ENCODE data around the gene UGT2A3.
"Not testable (repeated sequence)": the region's sequence is repeated elsewhere in the genome, so short reads cannot be mapped to it uniquely, and the experiment has no call there.

Gene UGT2A3

GRCh38 chr4:68951078-68951805 is at the start of gene UGT2A3:
UGT2A3 (minus strand) TSS chr4:68951804; CDS start chr4:68951760, 44 bp downstream.
- no peak for DNase-seq

DNA sequence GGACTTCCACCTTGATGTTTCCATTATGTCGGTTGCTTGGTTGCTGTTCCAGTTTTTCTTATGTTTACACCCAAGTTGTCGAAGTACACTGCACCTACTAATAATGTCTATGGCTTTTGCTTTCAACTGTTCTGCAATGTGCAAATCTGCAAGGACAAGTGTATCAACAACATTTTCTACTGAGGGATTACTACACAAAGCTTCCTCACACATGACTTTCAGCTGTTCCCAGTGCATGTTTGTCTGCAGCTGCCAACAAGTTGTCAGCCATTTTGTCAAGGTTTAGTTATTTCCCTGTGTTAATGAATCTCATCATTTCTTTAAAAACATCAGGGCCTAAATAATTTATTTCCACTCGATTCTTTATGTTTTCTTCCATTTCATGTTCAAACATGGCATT is 45.4 kb upstream of the UGT2A3 start:
- no peak for DNase-seq

- no peak for DNase-seq
These were observed 43.7 kb upstream of the UGT2A3 start for GRCh38 chr4:68995292-68995691.

DNA sequence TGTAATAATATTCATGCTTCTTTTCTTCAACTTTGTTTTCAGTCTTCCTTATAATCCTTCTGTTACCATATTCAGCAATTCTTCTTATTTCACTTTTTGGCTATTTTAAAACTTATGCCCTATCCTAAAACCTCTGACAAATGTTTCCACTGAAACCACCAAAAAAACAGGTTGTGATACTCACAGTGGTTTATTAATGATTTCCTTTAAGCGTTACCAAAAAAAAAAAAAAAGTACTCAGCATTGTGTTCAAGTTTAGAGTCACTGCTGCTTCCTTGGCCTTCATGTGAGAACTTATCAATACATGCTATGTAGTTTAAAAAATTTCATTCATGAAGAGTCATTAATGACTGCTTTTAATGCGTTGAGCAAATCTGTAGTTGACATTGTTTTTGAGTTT is 35.4 kb upstream of the UGT2A3 start:
- DNase-seq = no peak

GRCh38 chr4:68985442-68985841 is 33.8 kb upstream of the UGT2A3 start:
- DNase-seq = no peak

DNA sequence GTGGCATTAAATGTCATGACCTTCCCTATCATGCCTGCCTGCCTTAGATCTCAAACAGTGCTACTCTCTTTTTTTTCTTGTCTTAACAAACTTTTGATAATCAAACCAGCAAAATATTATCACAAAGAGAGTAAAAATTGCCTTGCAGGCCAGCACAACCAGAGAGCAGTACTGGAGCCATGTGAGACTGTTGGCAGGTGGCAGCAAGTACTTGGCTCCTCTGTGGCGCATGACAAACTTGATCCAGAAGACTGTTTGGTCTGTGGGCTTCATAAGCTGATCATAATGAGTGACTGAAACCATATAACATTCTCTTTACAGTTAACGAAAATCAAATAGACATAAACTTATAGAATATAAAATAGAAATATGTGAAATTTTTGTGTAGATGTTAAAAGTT is 33.3 kb upstream of the UGT2A3 start:
- no peak for DNase-seq

DNA sequence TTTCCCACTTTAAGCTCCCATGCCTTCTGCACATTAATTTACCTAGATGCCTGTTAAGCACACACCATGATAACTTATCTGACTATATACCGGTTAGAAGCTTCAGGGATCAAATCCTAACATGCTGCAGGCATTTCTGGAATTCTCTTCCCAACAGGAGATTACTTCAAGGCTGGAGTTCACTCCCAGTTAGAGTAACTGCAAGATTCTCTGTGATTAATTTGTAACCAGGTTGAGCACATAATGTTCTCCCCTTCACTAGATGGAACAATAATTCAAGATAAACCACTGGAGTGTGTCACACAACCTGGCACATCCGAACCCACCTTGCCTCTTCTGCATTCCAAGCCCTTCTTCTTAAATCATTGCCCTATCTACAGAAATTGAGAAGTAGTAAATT is 11.8 kb upstream of the UGT2A3 start:
- DNase-seq = no peak

GRCh38 chr4:68962868-68963267 is 11.3 kb upstream of the UGT2A3 start:
- DNase-seq = no peak

DNA sequence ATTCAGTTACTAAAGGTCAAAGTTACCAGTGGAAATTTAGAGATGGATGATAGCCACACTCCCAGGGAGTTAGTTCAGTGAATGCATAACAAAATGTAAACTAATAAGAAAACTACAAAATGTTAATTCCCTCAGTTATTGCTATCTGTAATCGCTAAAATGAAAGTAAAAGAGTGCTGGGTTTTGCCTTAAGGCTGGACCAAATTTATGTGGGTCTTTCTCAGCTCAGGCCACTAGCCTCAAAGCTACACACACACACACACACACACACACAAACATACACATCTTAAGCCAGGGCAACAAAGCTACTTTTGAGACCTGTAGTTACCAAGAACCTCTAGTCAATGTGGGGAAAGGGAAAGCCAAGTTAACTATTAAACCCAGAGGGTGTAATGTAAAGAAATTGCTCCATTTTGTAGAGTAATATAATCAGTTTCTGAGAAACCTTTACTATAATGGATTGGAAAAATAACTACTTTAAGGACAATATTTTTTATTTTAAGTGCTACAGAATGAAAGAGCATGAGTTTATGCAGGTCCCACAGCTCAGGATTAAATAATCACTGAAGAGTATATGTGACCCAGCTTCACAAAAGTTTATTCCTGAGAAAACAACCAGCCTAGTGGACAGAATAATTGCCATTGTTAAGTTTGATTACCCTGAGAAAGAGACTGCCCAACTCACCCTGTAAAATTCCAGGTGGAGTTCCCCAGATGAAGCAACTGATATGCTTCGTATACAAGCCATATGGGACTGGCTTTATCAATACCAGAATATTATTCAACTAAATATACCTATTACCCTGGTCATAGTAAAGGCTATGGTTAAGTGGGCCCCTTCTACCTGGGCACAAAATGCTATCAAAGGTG is 8.9 kb upstream of the UGT2A3 start:
- no peak for DNase-seq

- not testable (repeated sequence) for DNase-seq
These were observed 7.5 kb upstream of the UGT2A3 start for GRCh38 chr4:68959085-68959484.

- no peak for DNase-seq
These were observed 2.5 kb upstream of the UGT2A3 start for GRCh38 chr4:68954126-68954525.

DNA sequence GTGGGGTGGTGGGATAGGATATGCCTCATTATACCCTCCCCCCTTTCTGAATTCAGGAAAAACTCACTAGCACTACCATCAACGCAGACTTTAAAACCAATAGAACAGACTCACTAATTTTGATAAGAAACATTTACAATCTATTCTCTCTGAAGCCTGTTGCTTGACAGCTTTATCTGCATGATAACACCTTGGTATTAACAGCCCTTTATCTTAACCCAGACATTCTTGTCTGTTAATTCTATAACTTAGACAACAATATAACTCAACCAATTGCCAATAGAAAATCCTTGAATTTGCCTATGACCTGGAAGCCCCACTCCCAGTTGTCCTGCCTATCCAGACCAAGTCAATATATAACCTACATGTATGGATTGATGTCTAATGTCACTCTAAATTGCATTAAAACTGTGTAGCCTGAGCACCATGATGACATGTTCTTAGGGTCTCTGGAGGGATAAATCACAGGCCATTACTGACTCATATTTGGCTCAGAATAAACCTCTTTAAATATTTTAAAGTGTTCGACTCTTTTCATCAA is 1.5 kb upstream of the UGT2A3 start:
- DNase-seq = no peak

DNA sequence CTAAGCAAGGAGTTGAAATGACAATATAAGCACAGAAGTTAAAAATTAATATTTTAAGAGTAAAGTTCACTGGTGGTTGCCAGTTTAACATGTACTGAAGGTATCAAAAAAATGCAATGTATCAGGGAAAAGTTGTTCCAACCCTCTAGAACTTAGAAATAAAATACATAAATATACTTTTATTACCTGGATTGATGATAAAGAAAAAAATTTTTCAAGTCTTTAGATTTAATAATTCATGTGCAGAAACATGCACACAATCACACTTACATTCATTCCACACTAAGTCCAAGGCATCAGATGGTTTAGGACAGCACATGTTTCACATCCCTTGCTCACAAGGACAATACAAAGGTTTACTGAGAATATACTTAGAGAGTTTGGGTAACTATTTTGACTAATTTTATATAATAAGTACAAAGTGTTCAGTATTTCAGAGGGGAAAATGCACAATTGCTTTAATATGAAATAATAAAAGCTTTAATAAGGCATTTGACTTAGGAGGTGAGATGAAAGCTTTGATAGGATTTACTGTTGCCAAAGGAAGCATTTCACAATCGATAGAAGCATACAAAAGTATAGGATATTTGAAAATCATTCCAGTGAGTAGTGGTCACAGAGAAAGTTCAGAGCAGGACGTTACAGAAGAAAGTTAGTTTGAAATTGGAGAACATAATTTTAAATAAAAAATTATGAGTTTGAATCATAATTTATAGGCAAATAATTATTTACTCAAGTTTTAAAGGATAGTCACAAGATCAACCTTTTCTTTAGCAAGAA is 392 bp upstream of the UGT2A3 start:
- no peak for DNase-seq

DNA sequence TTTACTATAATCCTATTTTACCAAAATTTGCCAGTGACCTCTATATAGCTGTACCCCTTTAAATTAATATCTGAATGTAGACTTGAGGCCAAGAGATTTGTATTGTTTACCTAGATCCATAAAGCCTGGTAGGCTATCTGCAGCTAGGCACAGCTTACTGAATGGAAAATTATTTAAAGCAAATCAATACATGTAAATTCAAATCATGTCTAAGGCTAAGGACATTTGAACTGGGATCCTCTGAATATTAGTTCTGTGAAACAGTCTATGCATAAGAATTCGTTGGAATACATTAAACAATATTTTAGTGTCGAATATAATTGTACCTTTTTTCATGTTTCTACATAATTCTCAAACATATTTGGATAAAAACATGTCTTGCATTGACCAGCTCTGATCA is 1.6 kb downstream of the UGT2A3 start:
- DNase-seq = no peak

DNA sequence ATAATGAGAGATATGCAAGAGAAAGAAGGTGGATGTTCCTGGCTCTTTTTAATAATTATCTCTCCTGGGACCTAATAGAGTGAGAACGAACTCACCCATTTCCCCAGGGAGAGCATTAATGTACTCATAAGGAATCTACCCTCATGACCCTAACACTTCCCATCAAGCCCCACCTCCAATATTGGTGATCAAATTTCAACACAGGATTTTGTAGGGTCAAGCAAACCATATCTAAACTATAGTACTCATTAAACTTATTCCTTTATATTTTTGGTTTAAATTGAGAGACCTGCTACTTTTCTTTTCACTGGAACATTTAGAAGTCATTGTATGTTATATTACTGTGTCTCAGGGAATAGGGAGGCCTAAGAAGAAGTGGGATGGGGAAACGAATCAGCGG is 2.6 kb downstream of the UGT2A3 start:
- no peak for DNase-seq

DNA sequence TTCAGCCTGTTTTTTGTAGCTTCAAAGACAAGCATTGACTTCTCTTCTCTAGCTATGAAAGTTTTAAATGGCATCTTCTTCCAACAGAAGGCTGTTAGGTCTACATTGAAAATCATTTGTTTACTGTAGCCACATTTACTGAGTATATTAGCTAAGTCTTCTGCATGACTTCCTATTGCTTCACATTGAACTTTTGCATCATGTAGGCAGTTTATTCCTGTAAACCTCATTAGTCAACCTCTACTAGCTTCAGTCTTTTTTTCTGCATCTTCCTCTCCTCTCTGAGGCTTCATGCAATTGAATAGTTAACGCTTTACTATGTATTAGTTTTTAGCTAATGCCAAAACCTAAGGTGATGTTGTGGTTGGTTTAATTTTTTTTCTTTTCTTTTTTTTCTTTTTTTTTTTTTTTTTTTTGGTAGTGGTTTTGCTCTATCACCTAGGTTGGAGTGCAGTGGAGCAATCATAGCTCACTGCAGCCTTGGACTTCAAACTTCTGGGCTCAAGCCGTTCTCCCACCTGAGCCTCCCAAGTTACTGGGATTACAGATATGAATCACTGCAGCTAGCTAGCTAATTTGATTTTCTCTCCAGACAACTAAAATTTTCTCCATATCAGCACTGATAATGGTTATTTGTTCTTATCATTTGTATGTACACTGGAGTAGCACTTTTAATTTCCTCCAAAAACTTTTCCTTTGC is 3.4 kb downstream of the UGT2A3 start:
- no peak for DNase-seq

- no peak for DNase-seq
These were observed 22.4 kb downstream of the UGT2A3 start for GRCh38 chr4:68929076-68929737.

- no peak for DNase-seq
These were observed 24.4 kb downstream of the UGT2A3 start for GRCh38 chr4:68927165-68927564.

DNA sequence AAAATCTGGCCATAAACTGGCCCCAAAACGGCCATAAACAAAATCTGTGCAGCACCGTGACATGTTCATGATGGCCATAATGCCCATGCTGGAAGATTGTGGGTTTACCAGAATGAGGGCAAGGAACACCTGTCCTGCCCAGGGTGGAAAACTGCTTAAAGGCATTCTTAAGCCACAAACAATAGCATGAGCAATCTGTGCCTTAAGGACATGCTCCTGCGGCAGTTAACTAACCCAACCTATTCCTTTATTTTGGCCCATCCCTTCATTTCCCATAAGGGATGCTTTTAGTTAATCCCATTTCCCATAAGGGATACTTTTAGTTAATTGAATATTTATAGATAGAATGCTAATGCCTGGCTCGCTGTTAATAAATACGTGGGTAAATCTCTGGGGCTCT is 29.4 kb downstream of the UGT2A3 start:
- not testable (repeated sequence) for DNase-seq

DNA sequence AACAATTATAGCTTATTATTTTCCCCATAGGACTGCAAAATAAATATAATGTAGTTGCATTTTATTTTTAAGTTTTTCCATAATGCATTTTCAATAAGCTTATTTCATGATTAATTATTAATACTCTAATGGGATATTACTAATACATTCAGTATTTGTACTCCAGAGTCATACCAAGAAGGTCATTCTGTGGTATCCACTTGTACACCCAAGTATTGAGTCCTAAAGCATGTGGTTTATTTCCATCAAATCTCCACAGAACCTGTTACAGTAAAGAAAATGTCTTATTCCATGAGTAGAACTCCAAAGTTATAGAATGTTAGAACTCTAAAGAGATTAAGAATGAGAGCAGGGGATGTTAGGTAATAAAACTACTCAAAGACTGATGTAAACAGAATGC is 30.6 kb downstream of the UGT2A3 start:
- no peak for DNase-seq

DNA sequence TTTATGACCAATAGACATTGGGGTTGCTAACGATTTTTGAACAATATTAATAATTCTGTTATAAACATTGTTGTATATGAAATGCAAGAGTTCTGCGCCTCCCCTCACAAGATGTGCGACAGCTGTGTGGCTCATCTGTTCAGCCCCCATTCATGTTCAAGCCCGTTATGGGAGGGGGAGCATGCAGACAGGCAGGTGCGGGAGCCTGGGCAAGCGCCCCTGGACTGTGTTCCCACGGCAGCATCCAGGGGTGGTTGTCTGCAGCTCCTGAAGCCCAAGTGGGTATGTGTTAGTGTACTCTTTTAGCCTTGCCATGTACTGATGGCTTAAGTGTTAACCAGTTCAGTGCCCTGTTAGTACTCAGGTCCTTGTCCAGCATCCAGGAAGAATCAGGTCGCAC is 34.6 kb downstream of the UGT2A3 start:
- no peak for DNase-seq

GRCh38 chr4:68912807-68913206 is 38.8 kb downstream of the UGT2A3 start:
- DNase-seq = no peak

All from activated naive CD4-positive, alpha-beta T cell treated with anti-CD3 and anti-CD28 coated beads, Interleukin-2, amount 50 U/mL, for 16 hours (primary cell).